ENCODE measurements around the gene MYRIP. TPM values are rescaled to one million over a fixed set of nuclear protein-coding genes. Genes with fewer than 3 reads are reported as not detected.

The MYRIP gene
- total RNA-seq, 3 donors from 2014 or later (not counting 1 experiment from before 2014, with no cell fraction given), result not detected

DNA sequence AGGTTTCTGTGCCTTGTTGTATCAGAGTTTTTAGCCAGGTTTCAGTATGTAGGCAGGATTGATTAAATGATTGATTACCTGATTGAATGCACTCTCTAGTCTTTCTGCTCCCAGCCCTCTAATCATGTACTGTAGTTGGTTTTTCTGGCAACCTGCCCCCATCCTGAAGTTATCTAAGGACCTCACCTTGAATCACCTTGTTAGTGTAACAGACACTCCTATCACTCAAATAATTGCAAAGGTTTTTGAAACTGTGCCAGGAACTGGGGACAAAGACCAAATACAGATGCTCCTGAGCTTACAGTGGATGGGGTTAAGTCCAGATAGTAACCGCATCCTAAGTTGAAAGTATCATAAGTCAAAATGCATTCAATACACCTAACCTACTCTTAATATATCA is 358.5 kb downstream of the MYRIP start:
- H3K27me3 Mint-ChIP-seq (ENCODE audit: low read depth in 2 of 2), result peaks cover 0 to 11% of the 10 kb centered on the region in 2 donors
- Histone ChIP-seq H3K36me3 (ENCODE audit: control insufficient read depth, insufficient read depth, low read length) (no peaks in the 10 kb centered on the region), H3K9me3 (ENCODE audit: control insufficient read depth, insufficient read depth, low read length) (no peaks in the 10 kb centered on the region), H3K4me1 (ENCODE audit: control insufficient read depth, insufficient read depth, low read length) (peaks cover 14% of the 10 kb centered on the region), H3K27me3 (ENCODE audit: control insufficient read depth, insufficient read depth, low read length) (no peaks in the 10 kb centered on the region), H3K27ac (ENCODE audit: low read length) (no peak overlapping the region), H3K4me3 (ENCODE audit: low read length) (no peak overlapping the region)
- DNase-seq (no peak), ATAC-seq (no peak)
- H3K4me3 Mint-ChIP-seq, result no peak overlapping the region
- intact Hi-C loops (cut with micrococcal nuclease), result no loop called here
- H3K9me3 Mint-ChIP-seq, result no peaks in the 10 kb centered on the region
- peaks cover 17 to 26% of the 10 kb centered on the region in 2 donors for H3K4me1 Mint-ChIP-seq
- TF ChIP-seq, protein P1, sequence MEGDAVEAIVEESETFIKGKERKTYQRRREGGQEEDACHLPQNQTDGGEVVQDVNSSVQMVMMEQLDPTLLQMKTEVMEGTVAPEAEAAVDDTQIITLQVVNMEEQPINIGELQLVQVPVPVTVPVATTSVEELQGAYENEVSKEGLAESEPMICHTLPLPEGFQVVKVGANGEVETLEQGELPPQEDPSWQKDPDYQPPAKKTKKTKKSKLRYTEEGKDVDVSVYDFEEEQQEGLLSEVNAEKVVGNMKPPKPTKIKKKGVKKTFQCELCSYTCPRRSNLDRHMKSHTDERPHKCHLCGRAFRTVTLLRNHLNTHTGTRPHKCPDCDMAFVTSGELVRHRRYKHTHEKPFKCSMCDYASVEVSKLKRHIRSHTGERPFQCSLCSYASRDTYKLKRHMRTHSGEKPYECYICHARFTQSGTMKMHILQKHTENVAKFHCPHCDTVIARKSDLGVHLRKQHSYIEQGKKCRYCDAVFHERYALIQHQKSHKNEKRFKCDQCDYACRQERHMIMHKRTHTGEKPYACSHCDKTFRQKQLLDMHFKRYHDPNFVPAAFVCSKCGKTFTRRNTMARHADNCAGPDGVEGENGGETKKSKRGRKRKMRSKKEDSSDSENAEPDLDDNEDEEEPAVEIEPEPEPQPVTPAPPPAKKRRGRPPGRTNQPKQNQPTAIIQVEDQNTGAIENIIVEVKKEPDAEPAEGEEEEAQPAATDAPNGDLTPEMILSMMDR (IDR thresholded peaks at IDR 0.05), result no peak
- WGBS (ENCODE audit: insufficient coverage), result 83% methylated on average over 1 of the region's 1 CpG
- no peaks in the 10 kb centered on the region for H3K36me3 Mint-ChIP-seq
- no peak overlapping the region for H3K27ac Mint-ChIP-seq

DNA sequence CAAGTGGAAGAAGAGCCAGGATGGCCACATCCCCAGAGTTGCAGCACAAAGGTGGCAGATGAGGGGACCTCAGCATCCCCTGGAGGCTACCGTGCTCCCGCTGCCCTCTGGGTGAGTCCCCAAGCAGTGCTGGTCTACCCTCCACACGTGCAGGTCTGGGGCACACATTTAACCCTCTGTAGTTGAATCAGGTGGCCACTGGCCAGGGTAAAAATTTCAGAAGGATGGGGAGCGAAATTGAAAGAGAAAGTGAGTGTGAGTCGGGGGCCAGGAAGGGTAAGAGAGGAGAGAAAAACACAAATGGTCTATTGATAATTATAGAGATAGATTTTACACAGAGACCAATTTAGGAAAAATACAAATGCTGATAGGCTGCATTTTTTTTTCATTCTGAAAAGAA is 360.6 kb downstream of the MYRIP start:
- Mint-ChIP-seq H3K4me1 (peaks cover 17 to 26% of the 10 kb centered on the region in 2 donors), H3K27me3 (ENCODE audit: low read depth in 2 of 2) (peaks cover 0 to 4% of the 10 kb centered on the region in 2 donors), H3K4me3 (peak overlapping the region; percentile 59), H3K27ac (peak overlapping the region; percentile 21 to 56), H3K9me3 (no peaks in the 10 kb centered on the region), H3K36me3 (no peaks in the 10 kb centered on the region)
- Histone ChIP-seq H3K4me3 (ENCODE audit: low read length) (no peak overlapping the region), H3K27me3 (ENCODE audit: control insufficient read depth, insufficient read depth, low read length) (no peaks in the 10 kb centered on the region), H3K27ac (ENCODE audit: low read length) (no peak overlapping the region), H3K9me3 (ENCODE audit: control insufficient read depth, insufficient read depth, low read length) (no peaks in the 10 kb centered on the region), H3K36me3 (ENCODE audit: control insufficient read depth, insufficient read depth, low read length) (no peaks in the 10 kb centered on the region), H3K4me1 (ENCODE audit: control insufficient read depth, insufficient read depth, low read length) (peaks cover 14% of the 10 kb centered on the region)
- DNase-seq, result no peak
- WGBS (ENCODE audit: insufficient coverage), result 61% methylated on average over 5 of the region's 5 CpGs
- peak in 2 of 3 donors; percentile 14 to 24 for ATAC-seq
- TF ChIP-seq, protein P1 (IDR thresholded peaks at IDR 0.05), result no peak
- intact Hi-C loops (cut with micrococcal nuclease), result no loop called here

DNA sequence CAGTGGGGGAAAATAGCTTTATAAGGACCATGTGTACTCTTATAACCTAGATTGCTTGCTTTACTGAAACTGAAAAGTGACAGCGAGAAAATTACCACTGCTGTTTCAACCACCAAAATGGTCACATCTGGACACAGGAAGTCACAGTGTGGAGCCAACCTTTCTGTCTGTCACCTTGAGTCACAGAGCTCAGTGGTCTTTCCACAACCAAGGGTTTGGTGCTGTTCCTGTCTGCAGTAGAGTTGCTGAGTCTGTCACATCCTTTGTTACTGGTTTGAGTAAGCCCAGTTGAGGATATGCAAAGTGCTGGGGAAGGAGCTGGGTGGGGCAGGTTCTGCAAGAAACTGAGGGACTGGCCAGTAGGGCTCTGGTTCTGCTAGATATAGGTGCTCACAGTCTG is 361.0 kb downstream of the MYRIP start:
- peaks cover 20 to 26% of the 10 kb centered on the region in 2 donors for H3K4me1 Mint-ChIP-seq
- DNase-seq (no peak), ATAC-seq (peak; percentile 71 to 92 (median 77))
- H3K27me3 ChIP-seq (ENCODE audit: control insufficient read depth, insufficient read depth, low read length), result no peaks in the 10 kb centered on the region
- H3K27ac Mint-ChIP-seq, result peak overlapping the region; percentile 21 to 56
- no peaks in the 10 kb centered on the region for H3K36me3 Mint-ChIP-seq
- intact Hi-C loops (cut with micrococcal nuclease), result no loop called here
- no peak overlapping the region for H3K27ac ChIP-seq (ENCODE audit: low read length)
- TF ChIP-seq, protein P1 (IDR thresholded peaks at IDR 0.05), result no peak
- H3K4me1 ChIP-seq (ENCODE audit: control insufficient read depth, insufficient read depth, low read length), result peaks cover 14% of the 10 kb centered on the region
- no peaks in the 10 kb centered on the region for H3K9me3 ChIP-seq (ENCODE audit: control insufficient read depth, insufficient read depth, low read length)
- H3K4me3 Mint-ChIP-seq, result peak overlapping the region; percentile 59
- 29% methylated on average over 1 of the region's 1 CpG for WGBS (ENCODE audit: insufficient coverage)
- H3K36me3 ChIP-seq (ENCODE audit: control insufficient read depth, insufficient read depth, low read length), result no peaks in the 10 kb centered on the region
- no peak overlapping the region for H3K4me3 ChIP-seq (ENCODE audit: low read length)
- no peaks in the 10 kb centered on the region for H3K9me3 Mint-ChIP-seq
- H3K27me3 Mint-ChIP-seq (ENCODE audit: low read depth in 2 of 2), result peaks cover 0 to 4% of the 10 kb centered on the region in 2 donors

DNA sequence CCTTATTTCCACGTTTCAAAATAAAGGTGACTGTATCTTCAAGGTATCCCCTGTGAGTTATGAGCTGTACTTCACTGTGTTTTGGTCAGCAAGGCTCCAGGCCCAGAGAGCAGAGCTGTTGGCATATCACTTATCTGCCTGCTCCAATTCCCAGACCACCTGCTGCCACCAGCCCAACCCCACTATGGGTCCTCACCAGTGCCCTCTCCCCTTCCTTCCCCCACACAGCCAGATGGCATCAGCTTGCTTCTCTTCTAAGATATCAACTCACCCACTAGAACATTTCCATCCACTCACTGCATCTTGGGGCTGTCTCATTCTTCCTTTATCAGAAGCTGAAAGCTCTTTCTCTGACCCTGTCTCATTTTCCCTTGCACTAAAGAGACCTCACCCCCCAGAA is 363.2 kb downstream of the MYRIP start:
- 75% methylated on average over 1 of the region's 1 CpG for WGBS (ENCODE audit: insufficient coverage)
- intact Hi-C loops (cut with micrococcal nuclease), result no loop called here
- H3K27me3 ChIP-seq (ENCODE audit: control insufficient read depth, insufficient read depth, low read length), result no peaks in the 10 kb centered on the region
- H3K4me1 Mint-ChIP-seq, result peaks cover 21 to 26% of the 10 kb centered on the region in 2 donors
- H3K4me3 ChIP-seq (ENCODE audit: low read length), result no peak overlapping the region
- H3K27me3 Mint-ChIP-seq (ENCODE audit: low read depth in 2 of 2), result no peaks in the 10 kb centered on the region
- no peaks in the 10 kb centered on the region for H3K9me3 ChIP-seq (ENCODE audit: control insufficient read depth, insufficient read depth, low read length)
- no peaks in the 10 kb centered on the region for H3K36me3 Mint-ChIP-seq
- H3K36me3 ChIP-seq (ENCODE audit: control insufficient read depth, insufficient read depth, low read length), result no peaks in the 10 kb centered on the region
- H3K9me3 Mint-ChIP-seq, result no peaks in the 10 kb centered on the region
- no peak overlapping the region for H3K27ac ChIP-seq (ENCODE audit: low read length)
- H3K4me1 ChIP-seq (ENCODE audit: control insufficient read depth, insufficient read depth, low read length), result peaks cover 14% of the 10 kb centered on the region
- H3K4me3 Mint-ChIP-seq, result no peak overlapping the region
- TF ChIP-seq, protein P1 (IDR thresholded peaks at IDR 0.05), result no peak
- DNase-seq, result no peak
- H3K27ac Mint-ChIP-seq, result no peak overlapping the region
- no peak for ATAC-seq
